HG03469 (cell line): ENCODE measurements around the gene CRIP2.

Experiments
- ATAC-seq: cut with Tn5 transposase; IDR thresholded peaks from one replicate; pipeline ENCODE4 v1.9.1; 2021; ENCODE audit warnings: mild to moderate bottlenecking, moderate library complexity, moderate number of reproducible peaks; ENCODE audit not compliant: unreplicated experiment

Gene CRIP2, protein sequence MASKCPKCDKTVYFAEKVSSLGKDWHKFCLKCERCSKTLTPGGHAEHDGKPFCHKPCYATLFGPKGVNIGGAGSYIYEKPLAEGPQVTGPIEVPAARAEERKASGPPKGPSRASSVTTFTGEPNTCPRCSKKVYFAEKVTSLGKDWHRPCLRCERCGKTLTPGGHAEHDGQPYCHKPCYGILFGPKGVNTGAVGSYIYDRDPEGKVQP

DNA sequence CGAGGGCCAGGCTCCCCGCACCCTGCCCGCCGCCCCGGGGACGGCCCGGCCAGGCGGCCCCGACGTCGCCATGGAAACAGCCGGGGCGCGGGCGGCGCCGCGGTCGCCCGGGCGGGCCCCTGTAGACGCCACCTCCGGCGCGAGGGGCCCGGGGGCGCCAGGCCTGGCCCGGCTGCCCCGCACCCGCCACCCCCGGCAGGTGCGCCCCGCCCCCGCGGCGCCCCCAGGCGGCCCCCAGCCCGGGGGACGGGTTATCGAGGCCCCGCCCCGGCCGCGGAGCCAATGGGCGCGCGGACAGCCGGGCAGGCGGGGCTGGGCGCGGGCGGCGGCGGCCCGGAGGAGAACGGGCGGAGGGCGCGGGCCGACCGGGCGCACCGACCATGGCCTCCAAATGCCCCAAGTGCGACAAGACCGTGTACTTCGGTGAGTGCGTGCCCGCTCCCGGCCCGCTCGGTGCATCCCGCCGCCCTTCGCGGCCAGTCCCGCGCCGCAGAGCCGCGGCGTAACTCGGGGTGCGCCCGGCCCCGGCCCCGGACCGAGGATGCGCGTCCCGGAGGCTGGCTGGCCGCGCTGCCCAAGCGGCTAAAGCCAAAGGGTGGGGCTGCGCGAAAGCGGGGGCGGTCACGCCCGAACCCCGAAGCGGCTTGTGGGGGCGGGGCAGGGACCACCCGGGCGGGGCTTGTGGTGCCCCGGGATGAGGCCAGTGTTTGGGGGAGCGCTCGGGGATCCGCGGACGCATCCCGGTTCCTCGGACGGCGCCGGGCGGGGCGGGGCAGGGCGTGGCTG, at the start of gene CRIP2:
CRIP2 (plus strand) TSS at position 339 of the 786 bp plus-strand sequence; CDS start at position 381, 42 bp downstream.
- no peak for ATAC-seq

- ATAC-seq: no peak
These were observed 49.8 kb upstream of the CRIP2 start for GRCh38 chr14:105424861-105425260.

GRCh38 chr14:105425823-105426247, 48.8 kb upstream of the CRIP2 start:
- ATAC-seq: no peak

DNA sequence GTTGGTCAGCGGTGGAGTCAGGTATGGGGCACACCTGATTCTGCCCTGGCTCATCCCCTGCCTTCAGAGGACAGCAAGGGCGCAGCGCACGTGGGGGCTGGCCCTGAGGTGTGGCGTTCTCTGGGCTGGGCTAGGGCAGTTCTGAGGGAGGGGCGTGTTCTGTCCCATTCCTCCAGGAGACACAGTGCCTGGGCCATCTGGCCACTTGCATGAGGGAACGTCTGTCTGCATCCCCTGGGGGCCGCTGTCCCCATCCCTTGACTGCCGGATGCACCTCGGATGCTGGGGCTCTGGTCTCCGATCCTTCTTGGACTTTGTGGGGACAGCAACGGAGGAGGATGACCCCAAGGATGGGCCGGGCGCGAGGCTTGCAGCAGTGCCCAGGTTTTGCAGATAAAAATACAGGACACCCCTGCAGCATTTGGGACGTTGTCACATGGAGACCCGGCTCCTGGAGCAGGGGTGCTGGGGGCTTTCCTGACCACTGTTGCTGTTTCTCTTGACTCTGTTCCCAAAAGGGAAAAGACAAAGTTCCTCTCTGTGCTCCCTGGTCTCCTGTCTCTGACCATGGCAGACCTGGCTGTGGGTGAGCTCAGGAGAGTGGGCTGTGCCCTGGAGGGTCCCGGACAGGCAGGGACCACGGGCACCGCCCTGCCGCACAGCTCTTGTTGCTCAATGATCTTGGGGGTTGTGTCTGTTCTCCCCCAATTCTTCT, 48.0 kb upstream of the CRIP2 start:
- ATAC-seq: no peak

DNA sequence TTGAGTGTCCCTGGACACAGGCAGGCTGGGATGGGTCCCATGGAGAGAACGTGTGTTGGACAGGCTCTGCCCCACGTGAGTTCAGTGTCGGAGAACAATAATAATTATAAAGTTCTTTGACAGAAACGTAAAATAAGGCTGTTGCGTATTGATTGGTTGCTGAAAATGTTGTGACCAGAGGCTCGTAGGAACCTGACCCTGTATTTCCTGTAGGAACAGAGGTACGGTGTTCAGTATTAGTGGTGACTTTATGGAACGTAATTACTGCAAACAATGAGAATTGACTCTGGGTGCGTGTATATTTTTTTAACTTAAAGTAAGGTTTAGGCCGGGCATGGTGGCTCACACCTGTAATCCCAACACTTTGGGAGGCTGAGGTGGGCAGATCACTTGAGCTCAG, 47.2 kb upstream of the CRIP2 start:
- no peak for ATAC-seq

DNA sequence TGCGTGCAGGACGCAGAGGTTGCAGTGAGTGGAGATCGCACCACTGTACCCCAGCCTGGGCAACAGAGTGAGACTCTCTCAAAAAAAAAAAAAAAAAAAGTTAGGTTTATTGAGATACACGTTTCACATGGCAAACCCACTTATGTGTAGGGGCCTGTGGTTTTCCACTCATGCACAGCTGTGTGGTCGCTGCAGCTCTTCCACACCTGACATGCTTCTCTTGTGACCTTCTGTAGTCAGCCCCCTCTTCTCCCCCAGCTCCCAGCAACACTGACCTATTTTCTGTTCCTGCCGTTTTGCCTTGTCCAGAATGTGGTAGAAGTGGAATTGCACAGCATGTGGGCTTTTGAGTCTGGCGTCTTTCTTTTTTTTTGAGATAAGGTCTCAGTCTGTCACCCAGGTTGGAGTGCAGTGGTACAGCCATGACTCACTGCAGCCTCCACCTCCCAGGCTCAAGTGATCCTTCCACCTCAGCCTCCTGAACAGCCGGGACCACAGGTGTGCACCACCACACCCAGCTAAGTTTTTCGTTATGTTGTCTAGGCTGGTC, 46.6 kb upstream of the CRIP2 start:
- no peak for ATAC-seq

DNA sequence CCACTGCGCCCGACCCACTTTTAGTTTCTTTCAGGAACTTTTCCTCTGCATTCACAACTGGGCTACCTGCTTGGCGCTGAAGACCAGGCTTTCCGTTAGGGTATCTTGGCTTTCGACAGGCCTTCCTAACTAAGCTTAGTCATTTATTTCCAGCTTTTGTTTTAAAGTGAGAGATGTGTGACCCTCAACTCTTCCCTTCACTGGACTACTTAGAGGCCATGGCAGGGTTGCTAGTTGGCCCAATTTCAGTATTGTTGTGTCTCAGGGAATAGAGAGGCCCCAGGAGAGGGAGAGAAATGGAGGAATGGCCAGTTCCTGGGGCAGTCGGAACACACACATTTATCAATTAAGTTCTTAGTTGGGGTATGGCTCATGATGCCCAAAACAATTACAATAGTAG, 44.6 kb upstream of the CRIP2 start:
- no peak for ATAC-seq

DNA sequence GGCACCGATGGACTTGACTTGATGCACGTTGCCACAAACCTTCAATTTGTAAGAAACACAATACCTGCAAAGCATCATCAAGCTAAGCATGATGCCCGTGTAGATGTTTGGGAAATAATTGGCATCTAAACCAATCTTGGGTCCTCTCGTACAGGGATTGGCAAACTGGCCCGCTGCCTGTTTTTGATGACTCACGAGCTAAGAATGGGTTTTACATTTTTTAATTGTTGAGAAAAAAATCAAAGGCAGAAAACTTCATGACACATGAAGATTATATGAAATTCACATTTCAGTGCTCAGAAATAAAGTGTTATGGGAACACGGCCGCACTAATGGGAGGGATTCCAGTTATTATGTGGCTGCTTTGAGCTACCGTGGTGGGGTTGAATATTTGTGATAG, 44.1 kb upstream of the CRIP2 start:
- ATAC-seq: no peak

- ATAC-seq: no peak
These were observed 43.4 kb upstream of the CRIP2 start for GRCh38 chr14:105431256-105431655.

DNA sequence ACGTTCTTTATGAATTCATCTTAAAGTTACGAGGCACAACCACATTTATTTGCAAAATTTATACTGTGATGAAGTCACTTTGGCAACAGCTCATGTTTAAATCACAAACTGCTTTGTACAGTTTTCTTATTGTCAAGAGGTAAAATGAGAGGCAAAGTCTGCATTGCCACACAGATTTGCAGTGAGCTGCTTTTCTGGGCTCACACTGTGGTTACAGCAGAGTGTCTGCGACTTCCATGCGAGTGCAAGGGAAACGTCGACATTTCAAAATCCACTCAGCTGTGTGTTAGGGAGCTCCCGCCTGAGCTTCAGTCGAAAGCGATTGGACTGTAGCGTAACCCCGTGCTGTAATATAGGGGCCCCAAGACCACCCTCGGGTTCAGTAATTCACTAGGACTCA, 42.0 kb upstream of the CRIP2 start:
- ATAC-seq: no peak

DNA sequence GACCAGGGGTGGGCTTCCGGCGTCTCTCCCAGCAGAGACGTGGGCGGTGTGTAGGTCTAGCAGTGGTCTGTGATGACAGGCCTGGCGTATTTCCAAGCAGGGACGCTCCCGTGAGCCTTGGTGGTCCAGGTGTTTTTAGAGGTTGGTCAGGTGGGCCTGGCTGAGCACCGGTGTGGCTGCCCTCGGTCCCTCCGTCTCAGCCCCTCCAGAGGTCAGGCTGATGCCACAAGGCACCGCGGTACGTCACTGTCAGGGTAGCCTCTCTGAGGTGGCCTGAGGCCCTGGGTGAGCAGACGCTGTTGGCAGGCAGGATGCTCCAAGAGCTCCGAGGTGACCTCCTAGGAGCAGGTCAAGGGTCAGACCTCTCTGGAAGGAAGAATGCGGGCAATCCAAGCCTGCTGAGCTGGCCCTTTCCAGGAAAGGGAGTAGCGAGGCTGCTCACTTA, 41.4 kb upstream of the CRIP2 start:
- ATAC-seq: no peak

- ATAC-seq: no peak
These were observed 38.2 kb upstream of the CRIP2 start for GRCh38 chr14:105436402-105436801.

GRCh38 chr14:105436891-105437722, 37.5 kb upstream of the CRIP2 start:
- no peak for ATAC-seq

GRCh38 chr14:105437723-105438500, 36.7 kb upstream of the CRIP2 start:
- no peak for ATAC-seq

- ATAC-seq: no peak
These were observed 35.4 kb upstream of the CRIP2 start for GRCh38 chr14:105439179-105439578.

DNA sequence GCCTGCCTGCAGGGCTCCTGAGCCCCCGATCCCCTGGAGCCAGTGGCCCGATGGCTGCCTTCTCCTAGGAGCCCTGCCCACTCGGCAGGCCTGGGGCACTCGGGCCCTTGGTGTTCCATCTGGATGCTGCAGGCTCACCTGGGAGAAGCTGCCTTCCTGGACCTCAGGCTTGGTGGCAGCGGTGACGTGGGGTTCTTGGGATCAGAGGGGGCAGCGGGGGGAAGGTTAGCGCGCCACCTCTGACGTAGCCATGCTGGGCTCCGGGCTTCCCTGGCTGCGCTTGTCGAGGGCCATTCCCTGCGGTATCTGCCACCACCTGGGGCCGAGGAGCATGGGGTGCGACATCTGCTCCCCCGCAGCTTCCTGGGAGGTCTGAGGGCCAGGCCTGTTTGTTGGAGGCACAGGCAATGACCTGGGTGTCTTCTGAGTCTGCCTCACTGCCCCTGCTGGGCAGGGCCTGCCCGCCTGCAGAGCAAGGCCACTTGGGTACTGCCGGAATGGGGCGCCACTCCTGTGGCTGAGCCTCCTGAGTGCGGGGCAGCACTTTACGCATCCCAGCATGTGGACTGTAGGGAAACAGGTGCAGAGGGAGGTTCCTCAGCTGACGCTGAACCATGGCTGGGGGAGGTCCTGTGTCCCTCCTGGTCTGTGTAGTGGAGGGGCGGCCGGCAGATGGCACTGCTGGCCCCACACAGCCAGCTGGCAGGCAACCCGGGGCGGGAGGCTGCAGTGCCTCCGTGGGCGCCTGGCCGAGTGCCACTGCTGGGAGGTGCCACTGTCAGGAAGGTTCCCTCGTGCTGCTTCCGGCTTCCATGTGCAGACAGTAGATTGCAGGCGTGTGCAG, 34.7 kb upstream of the CRIP2 start:
- ATAC-seq: no peak

DNA sequence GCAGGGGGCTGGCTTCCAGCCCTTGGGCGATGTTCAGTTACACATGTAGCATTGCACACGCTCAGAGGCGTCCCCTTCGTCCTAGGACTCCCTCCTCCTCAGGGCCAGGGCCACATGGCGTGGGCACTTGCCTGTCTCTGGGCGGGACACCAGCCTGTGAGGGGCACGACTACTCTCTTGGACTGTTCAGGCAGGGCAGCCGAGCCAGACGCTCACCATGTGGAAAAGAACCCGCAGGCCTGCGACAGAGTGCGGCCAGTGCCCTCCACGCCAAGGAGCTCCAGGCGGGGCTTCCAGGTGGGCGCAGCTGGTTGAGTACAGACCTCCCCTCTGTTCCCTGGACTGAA, 34.1 kb upstream of the CRIP2 start:
- no peak for ATAC-seq

DNA sequence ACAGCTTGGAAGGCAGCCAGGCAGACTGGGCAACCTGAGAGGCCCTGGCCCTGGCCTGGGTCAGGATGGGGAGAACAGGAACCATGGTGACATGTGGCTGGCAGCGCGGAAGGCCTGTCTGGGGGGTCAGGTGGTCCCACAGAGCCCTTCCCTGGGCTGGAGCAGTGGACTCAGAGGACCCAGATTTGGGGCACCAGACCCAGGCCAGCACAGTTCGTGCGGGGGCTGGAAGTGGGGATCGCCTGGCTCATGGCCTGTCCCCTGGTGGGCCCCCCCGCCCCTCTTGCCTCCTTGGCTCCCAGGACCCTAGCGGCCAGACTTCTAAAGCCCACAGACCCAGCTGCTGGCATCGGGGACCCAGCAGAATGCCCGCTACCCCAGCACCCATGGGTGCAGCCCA, 33.6 kb upstream of the CRIP2 start:
- no peak for ATAC-seq

DNA sequence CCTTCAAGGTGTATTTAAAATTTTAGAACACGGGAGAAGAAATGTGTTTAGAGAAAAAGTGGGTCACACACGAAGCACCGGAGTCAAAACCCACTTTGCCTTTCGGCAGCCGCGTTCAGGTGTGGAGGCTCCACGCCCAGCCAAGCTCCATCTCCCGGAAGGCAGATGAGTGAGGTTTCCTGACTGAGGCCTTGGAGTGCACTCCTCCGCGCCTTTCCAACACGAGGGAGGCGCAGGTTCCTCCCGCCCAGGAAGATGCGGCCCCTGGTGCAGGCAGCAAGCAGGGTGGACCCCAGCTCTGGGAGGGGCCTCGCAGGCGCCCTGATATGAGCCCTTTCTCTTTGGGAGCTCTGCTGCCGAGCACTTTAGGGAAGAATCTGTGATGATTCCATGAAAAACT, 32.5 kb upstream of the CRIP2 start:
- no peak for ATAC-seq
